ELR (cell line): ENCODE measurements around the gene LYPLA2.

Experiments
- DNase-seq: peaks from one replicate; pipeline ENCODE4 v3.0.0-alpha.2; 2015; ENCODE audit warnings: low read depth

The LYPLA2 gene

GRCh38 chr1:23790696-23791515, at the start of gene LYPLA2:
Gene LYPLA2, plus strand, starts transcription at chr1:23791145. Its CDS starts 1,538 bp downstream, at chr1:23792683.
- DNase-seq = peak; percentile 93

GRCh38 chr1:23741609-23742008, 49.3 kb upstream of the LYPLA2 start:
- no peak for DNase-seq

- DNase-seq = peak; percentile 53
Measured at GRCh38 chr1:23742670-23743286, 48.2 kb upstream of the LYPLA2 start.

GRCh38 chr1:23743287-23744152, 47.4 kb upstream of the LYPLA2 start, which contains the start of gene ELOA:
Gene ELOA, plus strand, starts transcription at chr1:23743471. Its CDS starts 33 bp downstream, at chr1:23743504.
- DNase-seq = peak; percentile 74

GRCh38 chr1:23745515-23745914, 45.4 kb upstream of the LYPLA2 start:
- peak; percentile 71 for DNase-seq

- DNase-seq = no peak
Measured at GRCh38 chr1:23748016-23748415, 42.9 kb upstream of the LYPLA2 start.

- peak; percentile 69 for DNase-seq
Measured at GRCh38 chr1:23751050-23751814, 39.7 kb upstream of the LYPLA2 start.

- DNase-seq = no peak
Measured at GRCh38 chr1:23751815-23752200, 39.1 kb upstream of the LYPLA2 start.

- DNase-seq = no peak
Measured at GRCh38 chr1:23752909-23753308, 38.0 kb upstream of the LYPLA2 start.

- DNase-seq = peak; percentile 79
Measured at GRCh38 chr1:23756676-23757075, 34.3 kb upstream of the LYPLA2 start.

- no peak for DNase-seq
Measured at GRCh38 chr1:23757812-23758211, 33.1 kb upstream of the LYPLA2 start.

GRCh38 chr1:23759277-23759676, 31.7 kb upstream of the LYPLA2 start:
- no peak for DNase-seq

GRCh38 chr1:23763041-23763577, 27.8 kb upstream of the LYPLA2 start:
- DNase-seq = no peak

- no peak for DNase-seq
Measured at GRCh38 chr1:23768733-23769132, 22.2 kb upstream of the LYPLA2 start.

- peak; percentile 82 for DNase-seq
Measured at GRCh38 chr1:23772049-23772853, 18.7 kb upstream of the LYPLA2 start.

GRCh38 chr1:23772854-23773242, 18.1 kb upstream of the LYPLA2 start:
- no peak for DNase-seq

- no peak for DNase-seq
Measured at GRCh38 chr1:23774174-23774880, 16.6 kb upstream of the LYPLA2 start.

GRCh38 chr1:23776217-23776616, 14.7 kb upstream of the LYPLA2 start:
- no peak for DNase-seq

GRCh38 chr1:23777979-23778814, 12.7 kb upstream of the LYPLA2 start, which contains the start of gene PITHD1:
Gene PITHD1, plus strand, starts transcription at chr1:23778418. Its CDS starts 98 bp downstream, at chr1:23778516.
- peak; percentile 85 for DNase-seq
